CD1c-positive myeloid dendritic cell (primary cell): ENCODE results near the gene MLLT6.

ENCODE experiments used
- DNase-seq: peaks from one replicate; pipeline ENCODE4 v3.0.0-alpha.2; 2016; ENCODE audit errors: extremely low spot score

The MLLT6 gene

GRCh38 chr17:38706505-38707216 lies 1.6 kb downstream of the MLLT6 start:
- DNase-seq = peak; percentile 62

GRCh38 chr17:38707678-38708351 lies 2.7 kb downstream of the MLLT6 start:
- no peak for DNase-seq

- DNase-seq = no peak
Observed at GRCh38 chr17:38709104-38709820, 4.2 kb downstream of the MLLT6 start.

DNA sequence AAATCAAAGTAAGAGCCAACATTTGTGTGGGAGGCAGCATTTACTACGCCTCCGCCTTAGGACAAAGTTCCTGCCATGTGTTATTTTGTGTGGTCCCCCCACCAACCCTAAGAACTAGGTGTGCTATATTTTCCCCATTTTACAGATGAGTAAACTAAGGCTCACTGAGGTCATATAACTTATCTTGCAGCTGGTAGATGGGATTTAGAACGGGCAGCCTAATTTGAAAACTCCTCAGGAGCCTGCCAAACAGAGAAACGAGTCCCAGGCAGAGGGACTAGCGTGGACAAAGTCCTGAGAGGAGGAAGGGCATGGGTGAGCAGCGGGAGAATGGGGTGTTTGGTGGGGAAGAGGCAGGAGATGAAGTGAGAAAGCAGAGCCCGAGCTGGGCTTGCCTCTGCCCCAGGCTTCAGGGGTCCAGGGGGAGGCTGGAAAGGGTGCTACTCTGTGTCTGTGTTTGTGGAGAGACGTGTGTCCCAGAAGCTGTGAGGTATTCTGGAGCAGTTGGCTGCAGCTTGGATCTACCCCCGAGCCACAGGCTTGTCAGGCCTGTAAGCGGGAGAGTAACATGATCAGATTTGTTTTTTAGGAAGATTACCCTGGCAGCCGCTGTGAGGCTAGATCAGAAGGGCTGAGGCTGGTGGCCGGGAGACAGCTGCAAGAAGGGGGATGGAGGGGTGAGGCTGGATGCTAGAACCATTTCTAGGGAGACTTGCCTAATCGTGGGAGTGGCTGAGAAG lies 5.0 kb downstream of the MLLT6 start:
- DNase-seq = no peak

- no peak for DNase-seq
Observed at GRCh38 chr17:38710604-38710962, 5.5 kb downstream of the MLLT6 start.

GRCh38 chr17:38710985-38711384 lies 5.9 kb downstream of the MLLT6 start:
- DNase-seq = no peak

- no peak for DNase-seq
Observed at GRCh38 chr17:38711792-38712571, 6.9 kb downstream of the MLLT6 start.

DNA sequence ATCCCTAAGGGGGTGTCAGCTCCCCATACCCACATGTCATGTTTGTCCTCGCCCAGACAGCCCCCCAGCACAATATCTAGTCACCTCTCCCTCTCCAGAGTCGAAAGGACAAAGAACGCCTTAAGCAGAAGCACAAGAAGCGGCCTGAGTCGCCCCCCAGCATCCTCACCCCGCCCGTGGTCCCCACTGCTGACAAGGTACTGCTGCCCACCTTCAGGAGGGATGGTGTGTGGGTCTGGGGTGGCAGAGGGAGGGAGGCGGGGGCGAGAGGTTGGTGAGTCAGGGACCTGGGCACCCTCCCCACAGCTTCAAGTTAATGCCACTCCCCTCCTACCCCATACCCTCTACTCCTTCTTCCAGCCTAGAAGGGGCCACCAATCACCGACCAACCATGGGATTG lies 7.5 kb downstream of the MLLT6 start:
- DNase-seq = no peak

- DNase-seq = no peak
Observed at GRCh38 chr17:38713456-38714075, 8.5 kb downstream of the MLLT6 start.

GRCh38 chr17:38715216-38715943 lies 10.3 kb downstream of the MLLT6 start:
- DNase-seq = no peak

GRCh38 chr17:38716368-38717005 lies 11.4 kb downstream of the MLLT6 start:
- no peak for DNase-seq

DNA sequence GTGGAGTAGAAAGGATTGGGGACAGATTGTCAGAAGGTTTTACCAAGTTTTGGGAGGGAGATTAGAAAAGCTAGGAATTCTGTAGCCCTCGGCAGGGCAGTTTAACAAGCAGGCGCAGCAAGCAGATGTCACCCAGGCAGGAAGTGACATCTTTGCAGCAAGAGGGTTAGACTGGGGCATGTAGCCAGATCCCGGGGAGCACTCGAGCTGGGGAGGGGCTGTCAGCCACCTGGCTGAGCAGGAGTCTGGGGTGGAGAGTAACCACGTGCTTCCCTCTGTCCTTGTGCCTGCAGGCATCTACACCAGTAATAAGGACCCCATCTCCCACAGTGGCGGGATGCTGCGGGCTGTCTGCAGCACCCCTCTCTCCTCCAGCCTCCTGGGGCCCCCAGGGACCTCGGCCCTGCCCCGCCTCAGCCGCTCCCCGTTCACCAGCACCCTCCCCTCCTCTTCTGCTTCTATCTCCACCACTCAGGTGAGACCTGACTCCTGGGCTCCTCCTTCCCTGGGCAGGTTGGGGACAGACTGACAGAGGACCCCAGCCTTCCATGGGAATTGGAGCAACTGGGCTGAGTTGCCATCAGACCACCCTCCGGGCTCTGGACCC lies 12.2 kb downstream of the MLLT6 start:
- DNase-seq = no peak

DNA sequence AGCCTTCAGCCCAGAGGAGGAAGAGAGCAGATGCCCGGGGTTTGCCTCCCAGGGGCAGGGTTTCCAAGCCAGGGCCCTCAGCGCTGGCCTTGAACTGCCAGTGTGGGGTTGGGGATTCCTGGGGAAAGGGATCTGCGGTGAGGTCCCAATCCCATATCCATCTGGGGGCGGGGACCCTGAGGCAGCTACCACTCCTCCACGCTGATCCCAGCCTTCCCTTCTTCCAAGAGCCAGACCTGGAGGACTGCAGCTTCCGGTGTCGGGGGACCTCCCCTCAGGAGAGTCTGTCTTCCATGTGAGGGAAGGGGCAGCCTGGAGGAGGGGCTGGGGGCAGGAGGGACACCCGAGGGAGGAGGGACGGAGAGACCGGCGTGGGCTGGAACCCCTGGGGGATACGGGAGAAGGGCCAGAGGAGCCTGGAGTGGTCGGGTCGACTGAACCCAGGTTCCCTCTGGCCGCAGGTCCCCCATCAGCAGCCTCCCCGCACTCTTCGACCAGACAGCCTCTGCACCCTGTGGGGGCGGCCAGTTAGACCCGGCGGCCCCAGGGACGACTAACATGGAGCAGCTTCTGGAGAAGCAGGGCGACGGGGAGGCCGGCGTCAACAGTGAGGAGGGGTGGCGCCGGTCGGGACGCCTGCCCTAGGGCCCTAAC lies 14.3 kb downstream of the MLLT6 start:
- no peak for DNase-seq

DNA sequence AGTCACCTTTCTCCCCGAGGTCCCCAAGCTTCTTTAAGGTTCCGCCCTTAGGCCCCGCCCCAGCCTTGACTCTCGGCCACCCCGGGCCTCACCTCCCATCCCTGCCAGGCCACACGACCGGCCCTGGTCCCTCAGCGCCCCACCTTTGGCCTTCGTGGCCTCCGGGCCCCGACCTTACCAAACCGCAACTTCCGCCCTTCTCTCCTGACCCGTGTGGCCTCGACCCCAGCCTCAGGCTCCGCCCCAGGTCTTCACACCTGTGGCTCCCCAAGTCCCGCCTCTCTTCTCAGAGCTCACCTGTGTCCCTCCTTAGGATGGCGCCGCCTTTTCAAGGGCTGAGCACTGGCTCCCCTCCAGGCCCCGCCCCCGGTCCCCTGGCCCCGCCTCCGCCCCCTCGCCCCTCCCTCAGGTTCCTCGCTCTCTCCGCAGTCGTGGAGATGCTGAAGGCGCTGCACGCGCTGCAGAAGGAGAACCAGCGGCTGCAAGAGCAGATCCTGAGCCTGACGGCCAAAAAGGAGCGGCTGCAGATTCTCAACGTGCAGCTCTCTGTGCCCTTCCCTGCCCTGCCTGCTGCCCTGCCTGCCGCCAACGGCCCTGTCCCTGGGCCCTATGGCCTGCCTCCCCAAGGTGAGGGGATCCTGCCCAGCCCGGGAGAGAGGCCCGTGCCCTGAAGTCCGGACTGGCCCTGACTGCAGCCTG lies 15.0 kb downstream of the MLLT6 start:
- DNase-seq = no peak

DNA sequence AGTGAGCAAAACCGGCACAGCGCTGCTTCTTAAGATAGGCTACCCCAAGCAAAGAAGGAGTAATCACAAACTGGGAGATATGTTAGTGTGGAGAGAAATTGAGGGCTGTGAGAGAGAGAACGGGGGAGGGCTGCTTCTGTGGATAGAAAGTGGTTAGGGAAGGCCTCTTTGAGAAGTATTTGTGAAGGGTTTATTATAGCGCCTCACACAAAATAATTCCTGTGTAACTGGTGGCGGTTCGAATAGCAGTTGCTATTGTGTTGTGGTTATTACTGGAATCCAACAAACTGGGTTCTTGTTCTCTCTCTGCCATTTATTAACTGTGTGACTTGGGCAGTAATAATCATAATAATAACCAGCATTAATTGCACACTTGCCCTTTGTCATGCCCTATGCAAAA lies 15.9 kb downstream of the MLLT6 start:
- DNase-seq = no peak

DNA sequence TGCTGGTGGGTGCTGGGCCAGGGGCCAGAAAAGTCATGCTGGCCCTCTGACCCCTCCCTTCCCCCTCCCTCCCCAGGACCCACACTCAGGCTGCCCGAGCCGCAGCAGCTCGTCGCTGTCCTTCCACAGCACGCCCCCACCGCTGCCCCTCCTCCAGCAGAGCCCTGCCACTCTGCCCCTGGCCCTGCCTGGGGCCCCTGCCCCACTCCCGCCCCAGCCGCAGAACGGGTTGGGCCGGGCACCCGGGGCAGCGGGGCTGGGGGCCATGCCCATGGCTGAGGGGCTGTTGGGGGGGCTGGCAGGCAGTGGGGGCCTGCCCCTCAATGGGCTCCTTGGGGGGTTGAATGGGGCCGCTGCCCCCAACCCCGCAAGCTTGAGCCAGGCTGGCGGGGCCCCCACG lies 16.7 kb downstream of the MLLT6 start:
- no peak for DNase-seq

DNA sequence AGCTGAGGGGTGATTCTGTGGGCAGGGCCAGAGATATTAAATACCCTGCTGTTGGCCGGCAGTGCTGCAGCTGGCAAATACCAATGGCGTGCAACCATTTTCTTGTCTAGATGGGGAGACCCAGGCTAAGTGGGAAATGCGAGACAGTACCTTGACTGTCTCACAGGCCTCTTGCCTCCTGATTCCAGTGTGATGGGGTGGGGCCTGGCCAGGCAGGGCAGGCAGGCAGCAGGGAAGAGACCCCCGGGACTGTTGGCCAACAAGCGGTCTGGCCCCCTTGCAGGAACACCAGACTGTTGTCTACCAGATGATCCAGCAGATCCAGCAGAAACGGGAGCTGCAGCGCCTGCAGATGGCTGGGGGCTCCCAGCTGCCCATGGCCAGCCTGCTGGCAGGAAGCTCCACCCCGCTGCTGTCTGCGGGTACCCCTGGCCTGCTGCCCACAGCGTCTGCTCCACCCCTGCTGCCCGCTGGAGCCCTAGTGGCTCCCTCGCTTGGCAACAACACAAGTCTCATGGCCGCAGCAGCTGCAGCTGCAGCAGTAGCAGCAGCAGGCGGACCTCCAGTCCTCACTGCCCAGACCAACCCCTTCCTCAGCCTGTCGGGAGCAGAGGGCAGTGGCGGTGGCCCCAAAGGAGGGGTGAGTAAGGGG lies 19.4 kb downstream of the MLLT6 start:
- DNase-seq = no peak

- no peak for DNase-seq
Observed at GRCh38 chr17:38725066-38725465, 20.0 kb downstream of the MLLT6 start.
